Measurements from ENCODE around the gene ZFAND3.

DNA sequence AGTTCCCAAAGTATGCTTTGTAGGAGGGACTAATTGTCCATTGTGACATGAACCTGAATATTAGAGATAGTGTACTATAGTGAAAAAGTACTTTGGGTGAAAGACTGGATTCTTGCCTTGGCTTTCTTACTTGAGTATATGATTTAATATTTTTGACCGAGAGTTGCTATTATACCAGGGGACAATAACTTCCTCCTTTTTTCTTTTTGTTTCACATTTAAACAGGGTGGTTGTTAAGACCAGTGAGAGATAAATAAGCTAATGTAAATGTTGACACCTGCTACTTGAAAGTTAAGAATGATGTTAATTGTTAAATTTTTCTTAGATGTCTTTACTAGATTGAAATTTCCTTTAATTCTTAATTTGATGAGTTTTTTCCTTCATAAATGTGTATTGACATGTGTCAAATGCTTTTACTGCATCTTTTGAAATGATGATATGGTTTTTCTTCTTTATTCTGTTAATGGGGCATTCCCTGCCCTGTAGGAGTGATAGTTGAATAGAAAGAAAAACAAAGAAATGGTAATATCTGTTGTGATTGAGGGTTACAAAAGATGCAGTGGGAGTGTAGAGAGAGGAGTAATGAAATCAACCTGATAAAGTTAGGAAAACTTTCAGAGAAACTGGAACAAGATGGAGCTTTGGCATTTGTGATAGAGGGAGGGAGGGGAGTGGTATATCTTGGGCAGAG is 48.4 kb downstream of the ZFAND3 start:
- TF ChIP-seq CTCF (IDR thresholded peaks at IDR 0.05; ENCODE audit: borderline replicate concordance, extremely low read depth, low read length, poor library complexity, severe bottlenecking) (no peak), EZH2 (IDR thresholded peaks at IDR 0.05; ENCODE audit: borderline replicate concordance, low read depth, low read length, severe bottlenecking) (no peak)
